ENCODE results near the gene PPM1D.

GRCh38 chr17:60646701-60647100 is 46.7 kb downstream of the PPM1D start:
- TF ChIP-seq EZH2 (IDR thresholded peaks at IDR 0.05) (no peak), POLR2AphosphoS5 (IDR thresholded peaks at IDR 0.05; ENCODE audit: borderline replicate concordance, low read depth, low read length) (no peak), FOXP2 (optimal IDR thresholded peaks at IDR 0.05; ENCODE audit: control extremely low read depth, extremely low read length, insufficient read depth) (no peak)
